ENCODE data around the gene NOP53. TPM values are rescaled to one million over a fixed set of nuclear protein-coding genes. Genes with fewer than 3 reads are reported as not detected.

The NOP53 gene
- total RNA-seq (2014; rRNA removed; shearing (Covaris generic)), result 282 and 296 TPM in 2 replicates
- 212 and 302 TPM in 2 replicates for total RNA-seq (2022)
- Bru-seq, nascent RNA, result percentile 78 among the genes with signal in this experiment
- percentile 86 among the genes with signal in this experiment for BruChase-seq, experiment 1, labeled RNA remaining after a 6-hour chase
- BruChase-seq, experiment 2, labeled RNA remaining after a 2-hour chase, result percentile 82 among the genes with signal in this experiment
- long read RNA-seq, transcript NOP53-201 (13 exons, 1,528 nt), result minor isoform, 148 of 598 reads
- long read RNA-seq, transcript NOP53-206 (2 exons, 265 nt), result major isoform, 397 of 598 reads
- long read RNA-seq, partial matches to known transcripts, result 42 of 598 reads
- long read RNA-seq, other reads (novel, unspliced or antisense), result 11 of 598 reads

- H3K9me2 ChIP-seq (ENCODE audit: insufficient read depth, low read length), result no peaks in the 10 kb centered on the region
- DNase-seq (ENCODE audit: low spot score), result peak; percentile 97
- TSS peak; percentile 69 for BruUV-seq (replicated peaks)
- ChIA-PET CTCF (ENCODE audit: unreplicated experiment) (interaction anchor here (0.5 kb wide), 1 partner anchor 635 kb away, joined by 4 read pairs; no protein-coding TSS in a partner anchor), POLR2A (no interaction called here)
- no peaks in the 10 kb centered on the region for H4K20me1 ChIP-seq (ENCODE audit: insufficient read depth, low read length)
- H3K79me2 ChIP-seq (ENCODE audit: insufficient read depth, low read depth, low read length), result peaks cover 35% of the 10 kb centered on the region
- TF ChIP-seq, protein P1, sequence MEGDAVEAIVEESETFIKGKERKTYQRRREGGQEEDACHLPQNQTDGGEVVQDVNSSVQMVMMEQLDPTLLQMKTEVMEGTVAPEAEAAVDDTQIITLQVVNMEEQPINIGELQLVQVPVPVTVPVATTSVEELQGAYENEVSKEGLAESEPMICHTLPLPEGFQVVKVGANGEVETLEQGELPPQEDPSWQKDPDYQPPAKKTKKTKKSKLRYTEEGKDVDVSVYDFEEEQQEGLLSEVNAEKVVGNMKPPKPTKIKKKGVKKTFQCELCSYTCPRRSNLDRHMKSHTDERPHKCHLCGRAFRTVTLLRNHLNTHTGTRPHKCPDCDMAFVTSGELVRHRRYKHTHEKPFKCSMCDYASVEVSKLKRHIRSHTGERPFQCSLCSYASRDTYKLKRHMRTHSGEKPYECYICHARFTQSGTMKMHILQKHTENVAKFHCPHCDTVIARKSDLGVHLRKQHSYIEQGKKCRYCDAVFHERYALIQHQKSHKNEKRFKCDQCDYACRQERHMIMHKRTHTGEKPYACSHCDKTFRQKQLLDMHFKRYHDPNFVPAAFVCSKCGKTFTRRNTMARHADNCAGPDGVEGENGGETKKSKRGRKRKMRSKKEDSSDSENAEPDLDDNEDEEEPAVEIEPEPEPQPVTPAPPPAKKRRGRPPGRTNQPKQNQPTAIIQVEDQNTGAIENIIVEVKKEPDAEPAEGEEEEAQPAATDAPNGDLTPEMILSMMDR (conservative IDR thresholded peaks at IDR 0.05; ENCODE audit: low read length), result no peak
- no peak for TF ChIP-seq EZH2phosphoT487 (IDR thresholded peaks at IDR 0.05; ENCODE audit: borderline replicate concordance, low read depth, low read length)
- H2AFZ ChIP-seq (ENCODE audit: low read length), result peak within 1 kb of the TSS; percentile 94
- H3K4me2 ChIP-seq (ENCODE audit: low read length), result peak within 1 kb of the TSS; percentile 67
- H3K4me1 ChIP-seq (ENCODE audit: insufficient read depth, low read length, poor library complexity, severe bottlenecking), result peaks cover 53% of the 10 kb centered on the region
- intact Hi-C loops (cut with micrococcal nuclease; ENCODE audit: unreplicated experiment), result no loop called here
- H3K36me3 ChIP-seq (ENCODE audit: insufficient read depth, low read length), result peaks cover 37% of the 10 kb centered on the region
- H3K27ac ChIP-seq (ENCODE audit: low read depth, low read length, poor library complexity, severe bottlenecking), result peak within 1 kb of the TSS; percentile 71
- no peaks in the 10 kb centered on the region for H3K9me3 ChIP-seq (ENCODE audit: low read length)
- peak within 1 kb of the TSS; percentile 92 for H3K4me3 ChIP-seq (ENCODE audit: low read depth, low read length, poor library complexity, severe bottlenecking)
Observed at GRCh38 chr19:47745010-47745901, at the start of gene NOP53. NOP53 (plus strand) TSS chr19:47745546; CDS start chr19:47745560, 14 bp downstream.

DNA sequence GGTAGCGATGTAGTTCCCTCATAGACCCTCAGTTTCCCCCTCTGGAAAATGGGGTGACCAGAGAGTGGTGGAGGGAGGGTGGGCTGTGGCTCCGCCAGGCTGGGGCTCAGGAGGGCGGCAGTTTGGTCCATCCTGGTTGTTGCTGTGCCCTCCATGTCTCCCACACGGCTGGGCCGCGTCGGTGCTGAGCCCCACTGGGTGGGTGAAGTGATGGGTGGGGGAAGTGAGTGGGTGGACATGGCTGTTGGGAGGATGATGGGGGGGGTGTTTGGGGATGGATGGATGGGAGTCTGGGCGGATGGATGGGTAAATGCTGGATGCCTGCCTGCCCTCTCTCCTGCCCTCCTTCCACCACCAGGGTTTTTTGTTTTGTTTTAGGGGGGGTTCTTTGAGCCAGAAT lies 48.7 kb upstream of the NOP53 start:
- Histone ChIP-seq H3K79me2 (ENCODE audit: insufficient read depth, low read depth, low read length) (no peaks in the 10 kb centered on the region), H3K4me3 (ENCODE audit: low read depth, low read length, poor library complexity, severe bottlenecking) (no peak overlapping the region), H3K27ac (ENCODE audit: low read depth, low read length, poor library complexity, severe bottlenecking) (no peak overlapping the region), H3K9me3 (ENCODE audit: low read length) (no peaks in the 10 kb centered on the region), H2AFZ (ENCODE audit: low read length) (no peak overlapping the region), H3K4me2 (ENCODE audit: low read length) (no peak overlapping the region), H3K4me1 (ENCODE audit: insufficient read depth, low read length, poor library complexity, severe bottlenecking) (peaks cover 5% of the 10 kb centered on the region), H4K20me1 (ENCODE audit: insufficient read depth, low read length) (no peaks in the 10 kb centered on the region; the same call in 1 of the 2 replicates), H3K36me3 (ENCODE audit: insufficient read depth, low read length) (peaks cover 37% of the 10 kb centered on the region), H3K9me2 (ENCODE audit: insufficient read depth, low read length) (no peaks in the 10 kb centered on the region)
- TF ChIP-seq, protein P1 (conservative IDR thresholded peaks at IDR 0.05; ENCODE audit: low read length), result no peak
- no peak for TF ChIP-seq EZH2phosphoT487 (IDR thresholded peaks at IDR 0.05; ENCODE audit: borderline replicate concordance, low read depth, low read length)
- DNase-seq (ENCODE audit: low spot score), result no peak
- ChIA-PET POLR2A (no interaction called here), CTCF (ENCODE audit: unreplicated experiment) (no interaction called here)
- intact Hi-C loops (cut with micrococcal nuclease; ENCODE audit: unreplicated experiment), result no loop called here
- BruUV-seq (replicated peaks), result no TSS peak

All from OCI-LY7 (cell line).